H9 (cell line): ENCODE measurements around the gene ADH5. TPM values are rescaled to one million over a fixed set of nuclear protein-coding genes. Genes with fewer than 3 reads are reported as not detected.

ENCODE experiments used
- DNase-seq: peaks from one replicate; pipeline ENCODE4 v3.0.0-alpha.2; 2017
- H2AFZ ChIP-seq: one replicate; pipeline ENCODE4 v1.6.1; 2013; ENCODE audit warnings: mild to moderate bottlenecking, low read length, control low read depth, moderate library complexity
- H2AK5ac ChIP-seq: 2 replicates; pipeline ENCODE4 v1.6.1; 2013; ENCODE audit warnings: low read length, control low read depth, mixed read lengths; ENCODE audit not compliant: insufficient read length
- H2BK120ac ChIP-seq: one replicate; pipeline ENCODE4 v1.6.1; 2013; ENCODE audit warnings: low read depth, mild to moderate bottlenecking, low read length, control low read depth, inconsistent platforms; ENCODE audit not compliant: poor library complexity, severe bottlenecking
- H2BK12ac ChIP-seq: 2 replicates; pipeline ENCODE4 v1.6.1; 2013; ENCODE audit warnings: low read length, control low read depth, mixed read lengths, low read depth; ENCODE audit not compliant: insufficient read length
- H2BK15ac ChIP-seq: 2 replicates; pipeline ENCODE4 v1.6.1; 2013; ENCODE audit warnings: low read depth, low read length, control low read depth
- H2BK20ac ChIP-seq: one replicate; pipeline ENCODE4 v1.6.1; 2013; ENCODE audit warnings: low read depth, mild to moderate bottlenecking, low read length, control low read depth, inconsistent platforms; ENCODE audit not compliant: poor library complexity, severe bottlenecking
- H2BK5ac ChIP-seq: 2 replicates; pipeline ENCODE4 v1.6.1; 2013; ENCODE audit warnings: low read length, control low read depth, mixed read lengths; ENCODE audit not compliant: insufficient read length
- H3K14ac ChIP-seq: 2 replicates; pipeline ENCODE4 v1.6.1; 2013; ENCODE audit warnings: low read length, control low read depth; ENCODE audit not compliant: insufficient read depth
- H3K18ac ChIP-seq: 2 replicates; pipeline ENCODE4 v1.6.1; 2013; ENCODE audit warnings: low read depth, mild to moderate bottlenecking, mixed read lengths, low read length, control low read depth; ENCODE audit not compliant: insufficient read length
- H3K23ac ChIP-seq: 2 replicates; pipeline ENCODE4 v1.6.1; 2013; ENCODE audit warnings: low read length, control low read depth, mixed read lengths, low read depth; ENCODE audit not compliant: insufficient read length
- H3K23me2 ChIP-seq: 2 replicates; pipeline ENCODE4 v1.6.1; 2013; ENCODE audit warnings: low read depth, mild to moderate bottlenecking, mixed read lengths, low read length, control low read depth; ENCODE audit not compliant: insufficient read length, poor library complexity, severe bottlenecking
- H3K27ac ChIP-seq: 2 replicates; pipeline ENCODE4 v1.5.1; 2013; ENCODE audit warnings: low read length, control low read depth, mixed read lengths, low read depth; ENCODE audit not compliant: insufficient read length
- H3K27me3 ChIP-seq: 2 replicates; pipeline ENCODE4 v1.6.1; 2013; ENCODE audit warnings: low read length, control low read depth, inconsistent platforms; ENCODE audit not compliant: insufficient read depth
- H3K4ac ChIP-seq: 2 replicates; pipeline ENCODE4 v1.6.1; 2013; ENCODE audit warnings: low read depth, mild to moderate bottlenecking, control low read depth, inconsistent platforms, low read length, moderate library complexity
- H3K4me1 ChIP-seq: 2 replicates; pipeline ENCODE4 v1.6.1; 2013; ENCODE audit warnings: low read length, control low read depth, inconsistent platforms; ENCODE audit not compliant: insufficient read depth
- H3K4me2 ChIP-seq: 2 replicates; pipeline ENCODE4 v1.6.1; 2013; ENCODE audit warnings: low read length, control low read depth, mixed read lengths; ENCODE audit not compliant: insufficient read length, insufficient read depth
- H3K56ac ChIP-seq: 2 replicates; pipeline ENCODE4 v1.6.1; 2013; ENCODE audit warnings: low read depth, mild to moderate bottlenecking, mixed read lengths, low read length, control low read depth; ENCODE audit not compliant: insufficient read length
- H3K79me1 ChIP-seq: 2 replicates; pipeline ENCODE4 v1.6.1; 2013; ENCODE audit warnings: low read depth, mild to moderate bottlenecking, moderate library complexity, low read length, control low read depth, inconsistent platforms; ENCODE audit not compliant: insufficient read depth, poor library complexity, severe bottlenecking
- H3K79me2 ChIP-seq: 2 replicates; pipeline ENCODE4 v1.6.1; 2013; ENCODE audit warnings: low read length, control low read depth, inconsistent platforms; ENCODE audit not compliant: insufficient read depth
- H3K9ac ChIP-seq: 2 replicates; pipeline ENCODE4 v1.6.1; 2013; ENCODE audit warnings: low read length, control low read depth, mixed read lengths; ENCODE audit not compliant: insufficient read length; ENCODE audit errors: extremely low read depth
- H3K9me3 ChIP-seq: one replicate; pipeline ENCODE4 v1.6.1; 2013; ENCODE audit warnings: low read depth, low read length, inconsistent platforms; ENCODE audit not compliant: control insufficient read depth
- H3T11ph ChIP-seq: one replicate; pipeline ENCODE4 v1.6.1; 2013; ENCODE audit warnings: mild to moderate bottlenecking, low read length, control low read depth, inconsistent platforms
- H4K20me1 ChIP-seq: one replicate; pipeline ENCODE4 v1.6.1; 2013; ENCODE audit not compliant: control insufficient read depth, insufficient read length, insufficient read depth
- H4K5ac ChIP-seq: 2 replicates; pipeline ENCODE4 v1.6.1; 2013; ENCODE audit warnings: low read depth, mild to moderate bottlenecking, mixed read lengths, low read length, control low read depth; ENCODE audit not compliant: insufficient read length
- H4K8ac ChIP-seq: replicated peaks from 2 replicates; pipeline ENCODE4 v1.6.1; 2013; ENCODE audit warnings: low read length, control low read depth, mixed read lengths, low read depth; ENCODE audit not compliant: insufficient read length
- H4K91ac ChIP-seq: 2 replicates; pipeline ENCODE4 v1.6.1; 2013; ENCODE audit warnings: low read depth, mild to moderate bottlenecking, moderate library complexity, mixed read lengths, low read length, control low read depth; ENCODE audit not compliant: insufficient read length
- H3K27ac Mint-ChIP-seq, 3 experiments: 2 replicates in 2 of 3; 3 replicates in 1 of 3; pipeline ENCODE4 v1.8.0; 2020 to 2021; ENCODE audit warnings: mixed read lengths in 3 of 3, mild to moderate bottlenecking in 1 of 3, moderate library complexity in 1 of 3
- H3K27me3 Mint-ChIP-seq: 2 replicates; pipeline ENCODE4 v1.8.0; 2021; ENCODE audit warnings: low read depth, mild to moderate bottlenecking, moderate library complexity, mixed read lengths
- H3K36me3 Mint-ChIP-seq, 3 experiments: 2 replicates in 2 of 3; 3 replicates in 1 of 3; pipeline ENCODE4 v1.8.0; 2020 to 2021; ENCODE audit warnings: low read depth in 3 of 3, mixed read lengths in 3 of 3; ENCODE audit not compliant: insufficient read depth in 1 of 3
- H3K4me1 Mint-ChIP-seq, 2 experiments: 2 replicates each; pipeline ENCODE4 v1.8.0; 2020; ENCODE audit warnings: mixed read lengths in 2 of 2
- H3K4me3 Mint-ChIP-seq, 2 experiments: 2 replicates in 1 of 2; 3 replicates in 1 of 2; pipeline ENCODE4 v1.8.0; 2020 to 2021; ENCODE audit warnings: mild to moderate bottlenecking in 2 of 2, mixed read lengths in 2 of 2, moderate library complexity in 1 of 2
- H3K9me3 Mint-ChIP-seq, 2 experiments: 2 replicates in 1 of 2; 3 replicates in 1 of 2; pipeline ENCODE4 v1.8.0; 2020; ENCODE audit warnings: mild to moderate bottlenecking in 2 of 2, mixed read lengths in 2 of 2, moderate library complexity in 1 of 2
- CTCF ChIP-seq: fragments of 200-600 bp; sonication (generic); conservative IDR thresholded peaks from 3 replicates; pipeline ENCODE4 v1.8.0; 2021; ENCODE audit warnings: antibody characterized with exemption, mild to moderate bottlenecking
- WGBS: extraction: QIAGEN DNeasy Blood & Tissue Kit; methylation state at CpG from one replicate; pipeline ENCODE4 v1.1.7; 2013; ENCODE audit warnings: missing lambda C conversion rate, low lambda C conversion rate, mixed read lengths; ENCODE audit not compliant: insufficient read length; ENCODE audit errors: extremely low coverage; 5-methylcytosine and 5-hydroxymethylcytosine counted together
- total RNA-seq: library from RNA; stranded (reverse); gene quantifications from 2 replicates; pipeline ENCODE4 v1.2.1, GENCODE V29; 2021

ADH5 gene
- total RNA-seq, 1 experiment from 2014 or later, result 284 TPM

- peaks cover 42 to 67% (median 43%) of the 10 kb centered on the region in 3 experiments for H3K36me3 Mint-ChIP-seq
- H3K4me1 Mint-ChIP-seq, result no peaks in the 10 kb centered on the region
- Histone ChIP-seq H3K9me3 (no peaks in the 10 kb centered on the region), H3K14ac (no peak overlapping the region), H2BK15ac (no peak overlapping the region), H4K20me1 (no peaks in the 10 kb centered on the region), H2AK5ac (no peak overlapping the region), H3K56ac (no peak overlapping the region), H4K5ac (no peak overlapping the region), H2BK12ac (no peak overlapping the region), H4K8ac (no peak overlapping the region), H3K4me2 (no peak overlapping the region), H3K79me1 (no peaks in the 10 kb centered on the region), H2BK120ac (no peak overlapping the region), H2AFZ (no peak overlapping the region), H3K27me3 (no peaks in the 10 kb centered on the region), H3K4ac (no peak overlapping the region), H3K4me1 (no peaks in the 10 kb centered on the region), H3K18ac (no peak overlapping the region), H2BK5ac (no peak overlapping the region), H3K27ac (no peak overlapping the region), H4K91ac (no peak overlapping the region), H3T11ph (no peak overlapping the region), H3K23ac (no peak overlapping the region), H3K9ac (no peak overlapping the region), H3K79me2 (peaks cover 2% of the 10 kb centered on the region; the same call in 1 of the 2 replicates), H2BK20ac (no peak overlapping the region), H3K23me2 (no peaks in the 10 kb centered on the region)
- TF ChIP-seq CTCF, result no peak
- H3K27me3 Mint-ChIP-seq, result no peaks in the 10 kb centered on the region
- H3K4me3 Mint-ChIP-seq, result no peak overlapping the region
- no peak for DNase-seq
- no peak overlapping the region for H3K27ac Mint-ChIP-seq
- peaks cover 8 to 11% of the 10 kb centered on the region in 2 experiments; a peak in 4 of 5 replicates for H3K9me3 Mint-ChIP-seq
- no CpG with 5 or more reads among the region's 1 CpG for WGBS
Measured at GRCh38 chr4:99038213-99038612, 50.4 kb downstream of the ADH5 start.
